ENCODE results near the gene BACE2. TPM values are rescaled to one million over a fixed set of nuclear protein-coding genes. Genes with fewer than 3 reads are reported as not detected.

The BACE2 gene
- total RNA-seq, 1 experiment from 2014 or later, result 21.3 TPM

GRCh38 chr21:41160036-41160435 is 7.9 kb upstream of the BACE2 start:
- no peak for TF ChIP-seq CTCF (IDR thresholded peaks at IDR 0.05; ENCODE audit: unreplicated experiment)
- no TSS peak for BruUV-seq (replicated peaks)
- ChIA-PET POLR2A (interaction anchor here (0.8 kb wide), 1 partner anchor 24 kb away, joined by 3 read pairs; no protein-coding TSS in a partner anchor), CTCF (interaction anchor here (0.6 to 1.4 kb wide), 2 partner anchors 8 to 39 kb away, joined by 3 to 5 read pairs; no protein-coding TSS in a partner anchor)
- Mint-ChIP-seq H3K4me1 (ENCODE audit: insufficient read depth, unreplicated experiment) (peaks cover 5% of the 10 kb centered on the region), H3K36me3 (ENCODE audit: insufficient read depth, unreplicated experiment) (no peaks in the 10 kb centered on the region), H3K27ac (ENCODE audit: low read depth, unreplicated experiment) (no peak overlapping the region), H3K4me3 (ENCODE audit: unreplicated experiment) (no peak overlapping the region), H3K27me3 (ENCODE audit: insufficient read depth, unreplicated experiment) (no peaks in the 10 kb centered on the region), H3K9me3 (ENCODE audit: unreplicated experiment) (no peaks in the 10 kb centered on the region)
- intact Hi-C loops (cut with micrococcal nuclease), result loop anchor here (10.0 kb wide), 2 partner anchors 125 to 605 kb away; partner anchors contain the start of gene RIPK4
- DNase-seq (ENCODE audit: unreplicated experiment), result no peak

GRCh38 chr21:41161428-41161827 is 6.5 kb upstream of the BACE2 start:
- no peaks in the 10 kb centered on the region for H3K27me3 Mint-ChIP-seq (ENCODE audit: insufficient read depth, unreplicated experiment)
- no peaks in the 10 kb centered on the region for H3K9me3 Mint-ChIP-seq (ENCODE audit: unreplicated experiment)
- intact Hi-C loops (cut with micrococcal nuclease), result loop anchor here (10.0 kb wide), 2 partner anchors 123 to 603 kb away; partner anchors contain the start of gene RIPK4
- POLR2A ChIA-PET, result no interaction called here
- DNase-seq (ENCODE audit: unreplicated experiment), result no peak
- H3K4me1 Mint-ChIP-seq (ENCODE audit: insufficient read depth, unreplicated experiment), result peaks cover 15% of the 10 kb centered on the region
- no peak for TF ChIP-seq CTCF (IDR thresholded peaks at IDR 0.05; ENCODE audit: unreplicated experiment)
- H3K36me3 Mint-ChIP-seq (ENCODE audit: insufficient read depth, unreplicated experiment), result no peaks in the 10 kb centered on the region
- BruUV-seq (replicated peaks), result no TSS peak
- H3K27ac Mint-ChIP-seq (ENCODE audit: low read depth, unreplicated experiment), result no peak overlapping the region
- H3K4me3 Mint-ChIP-seq (ENCODE audit: unreplicated experiment), result no peak overlapping the region
- CTCF ChIA-PET, result no interaction called here

GRCh38 chr21:41162096-41162495 is 5.9 kb upstream of the BACE2 start:
- POLR2A ChIA-PET, result no interaction called here
- Mint-ChIP-seq H3K4me1 (ENCODE audit: insufficient read depth, unreplicated experiment) (peaks cover 15% of the 10 kb centered on the region), H3K27ac (ENCODE audit: low read depth, unreplicated experiment) (no peak overlapping the region), H3K27me3 (ENCODE audit: insufficient read depth, unreplicated experiment) (no peaks in the 10 kb centered on the region), H3K4me3 (ENCODE audit: unreplicated experiment) (no peak overlapping the region), H3K36me3 (ENCODE audit: insufficient read depth, unreplicated experiment) (no peaks in the 10 kb centered on the region), H3K9me3 (ENCODE audit: unreplicated experiment) (no peaks in the 10 kb centered on the region)
- BruUV-seq (replicated peaks), result no TSS peak
- DNase-seq (ENCODE audit: unreplicated experiment), result no peak
- CTCF ChIA-PET, result interaction anchor here (1.1 to 1.5 kb wide), 2 partner anchors 9 to 19 kb away, joined by 5 read pairs; no protein-coding TSS in a partner anchor
- intact Hi-C loops (cut with micrococcal nuclease), result loop anchor here (10.0 kb wide), 2 partner anchors 123 to 603 kb away; partner anchors contain the start of gene RIPK4
- TF ChIP-seq CTCF (IDR thresholded peaks at IDR 0.05; ENCODE audit: unreplicated experiment), result no peak

GRCh38 chr21:41163091-41163490 is 4.9 kb upstream of the BACE2 start:
- no peak for TF ChIP-seq CTCF (IDR thresholded peaks at IDR 0.05; ENCODE audit: unreplicated experiment)
- BruUV-seq (replicated peaks), result no TSS peak
- ChIA-PET POLR2A (no interaction called here), CTCF (interaction anchor here (1.5 kb wide), 1 partner anchor 8 kb away, joined by 5 read pairs; no protein-coding TSS in a partner anchor)
- intact Hi-C loops (cut with micrococcal nuclease), result loop anchor here (10.0 kb wide), 2 partner anchors 122 to 602 kb away; partner anchors contain the start of gene RIPK4
- Mint-ChIP-seq H3K27ac (ENCODE audit: low read depth, unreplicated experiment) (no peak overlapping the region), H3K4me3 (ENCODE audit: unreplicated experiment) (no peak overlapping the region), H3K4me1 (ENCODE audit: insufficient read depth, unreplicated experiment) (peaks cover 15% of the 10 kb centered on the region), H3K36me3 (ENCODE audit: insufficient read depth, unreplicated experiment) (no peaks in the 10 kb centered on the region), H3K9me3 (ENCODE audit: unreplicated experiment) (no peaks in the 10 kb centered on the region), H3K27me3 (ENCODE audit: insufficient read depth, unreplicated experiment) (no peaks in the 10 kb centered on the region)
- no peak for DNase-seq (ENCODE audit: unreplicated experiment)
